Measurements from ENCODE around the gene MT4.

The MT4 gene

GRCh38 chr16:56589141-56590039, 24.5 kb downstream of the MT4 start, which contains the start of gene MT3:
MT3 (plus strand) TSS chr16:56589528; CDS start chr16:56589591, 63 bp downstream.
- TF ChIP-seq, protein P1, sequence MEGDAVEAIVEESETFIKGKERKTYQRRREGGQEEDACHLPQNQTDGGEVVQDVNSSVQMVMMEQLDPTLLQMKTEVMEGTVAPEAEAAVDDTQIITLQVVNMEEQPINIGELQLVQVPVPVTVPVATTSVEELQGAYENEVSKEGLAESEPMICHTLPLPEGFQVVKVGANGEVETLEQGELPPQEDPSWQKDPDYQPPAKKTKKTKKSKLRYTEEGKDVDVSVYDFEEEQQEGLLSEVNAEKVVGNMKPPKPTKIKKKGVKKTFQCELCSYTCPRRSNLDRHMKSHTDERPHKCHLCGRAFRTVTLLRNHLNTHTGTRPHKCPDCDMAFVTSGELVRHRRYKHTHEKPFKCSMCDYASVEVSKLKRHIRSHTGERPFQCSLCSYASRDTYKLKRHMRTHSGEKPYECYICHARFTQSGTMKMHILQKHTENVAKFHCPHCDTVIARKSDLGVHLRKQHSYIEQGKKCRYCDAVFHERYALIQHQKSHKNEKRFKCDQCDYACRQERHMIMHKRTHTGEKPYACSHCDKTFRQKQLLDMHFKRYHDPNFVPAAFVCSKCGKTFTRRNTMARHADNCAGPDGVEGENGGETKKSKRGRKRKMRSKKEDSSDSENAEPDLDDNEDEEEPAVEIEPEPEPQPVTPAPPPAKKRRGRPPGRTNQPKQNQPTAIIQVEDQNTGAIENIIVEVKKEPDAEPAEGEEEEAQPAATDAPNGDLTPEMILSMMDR (IDR thresholded peaks at IDR 0.05; ENCODE audit: insufficient read depth, low read depth, low read length, missing control alignments), result no peak
- H3K4me3 ChIP-seq (ENCODE audit: low read depth, low read length), result no peak within 1 kb of the TSS
- no peak for DNase-seq (ENCODE audit: low read depth)

DNA sequence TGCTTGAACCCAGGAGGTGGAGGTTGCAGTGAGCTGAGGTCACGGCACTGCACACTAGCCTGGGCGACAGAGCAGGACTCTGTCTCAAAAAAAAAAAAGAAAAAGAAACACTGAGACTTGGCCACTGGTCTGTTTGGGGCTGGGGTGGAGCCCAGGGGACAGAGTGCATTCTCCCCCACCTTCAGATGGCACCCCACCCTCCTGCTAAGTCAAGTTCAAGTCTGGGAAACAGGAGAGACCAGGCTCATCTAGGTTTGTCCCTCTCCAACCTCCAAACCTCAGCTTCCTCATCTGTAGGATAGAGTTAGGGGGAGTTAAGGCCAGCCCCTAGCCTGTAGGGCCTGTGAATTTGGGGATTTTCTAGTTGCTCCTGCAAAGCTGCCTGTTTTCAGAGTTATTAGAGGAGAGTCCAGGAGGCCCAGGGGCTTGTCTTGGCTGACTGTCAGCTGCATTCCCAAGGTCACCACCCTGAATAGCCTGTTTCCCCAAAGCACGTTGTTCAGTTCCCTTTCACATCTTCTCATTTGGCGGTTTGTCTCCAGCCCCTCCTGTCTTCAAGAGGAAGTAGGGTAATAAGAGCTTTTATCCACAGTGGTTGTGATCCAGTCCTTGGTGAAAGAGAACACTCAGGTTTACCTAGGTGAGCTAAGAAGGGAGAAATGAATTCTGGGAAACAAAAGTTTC, 26.6 kb downstream of the MT4 start:
- no peak overlapping the region for H3K4me3 ChIP-seq (ENCODE audit: low read depth, low read length)
- TF ChIP-seq, protein P1 (IDR thresholded peaks at IDR 0.05; ENCODE audit: insufficient read depth, low read depth, low read length, missing control alignments), result no peak
- no peak for DNase-seq (ENCODE audit: low read depth)

DNA sequence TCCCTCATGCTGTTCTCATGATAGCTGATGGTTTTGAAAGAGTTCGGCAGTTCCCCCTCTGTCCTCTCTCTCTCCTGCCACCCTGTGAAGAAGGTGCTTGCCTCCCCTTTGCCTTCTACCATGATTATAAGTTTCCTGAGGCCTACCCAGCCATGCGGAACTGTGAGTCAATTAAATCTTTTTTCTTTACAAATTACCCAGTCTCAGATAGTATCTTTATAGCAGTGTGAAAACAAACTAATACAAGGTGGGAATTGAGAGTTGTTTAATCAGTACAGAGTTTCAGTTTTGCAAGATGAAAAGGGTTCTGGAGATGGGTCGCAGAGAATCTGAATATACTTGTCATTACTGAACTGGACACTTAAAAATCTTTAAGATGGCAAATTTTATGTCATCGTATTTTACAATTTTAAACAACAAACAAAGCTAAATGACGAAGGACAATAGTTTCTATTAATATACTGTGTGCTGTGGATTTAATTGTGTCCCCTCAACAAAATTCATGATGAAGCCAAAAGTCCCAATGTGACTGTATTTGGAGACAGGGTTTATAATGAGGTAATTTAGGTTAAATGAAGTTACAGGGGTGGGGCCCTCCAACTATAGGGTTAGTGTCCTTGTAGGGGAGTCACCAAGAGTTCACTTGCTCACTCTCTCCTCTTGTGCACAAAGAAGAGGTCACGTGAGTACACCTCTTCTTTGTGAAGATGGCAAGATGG, 28.9 kb downstream of the MT4 start:
- no peak overlapping the region for H3K4me3 ChIP-seq (ENCODE audit: low read depth, low read length)
- DNase-seq (ENCODE audit: low read depth), result no peak
- TF ChIP-seq, protein P1 (IDR thresholded peaks at IDR 0.05; ENCODE audit: insufficient read depth, low read depth, low read length, missing control alignments), result no peak

DNA sequence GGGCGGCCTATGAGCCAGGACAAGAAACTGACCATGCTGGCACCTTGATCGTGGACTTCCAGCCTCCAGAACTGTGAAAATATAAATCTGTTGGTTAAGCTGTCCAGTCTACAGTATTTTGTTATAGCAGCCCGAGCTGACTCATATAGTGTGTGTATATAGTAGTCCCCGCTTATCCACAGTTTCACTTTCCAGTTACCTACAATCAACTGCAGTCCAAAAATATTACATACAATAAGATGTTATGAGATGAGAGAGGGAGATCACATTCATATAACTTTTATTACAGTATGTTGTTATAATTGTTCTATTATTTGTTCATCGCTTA, 29.4 kb downstream of the MT4 start:
- no peak overlapping the region for H3K4me3 ChIP-seq (ENCODE audit: low read depth, low read length)
- DNase-seq (ENCODE audit: low read depth), result no peak
- TF ChIP-seq, protein P1 (IDR thresholded peaks at IDR 0.05; ENCODE audit: insufficient read depth, low read depth, low read length, missing control alignments), result no peak

DNA sequence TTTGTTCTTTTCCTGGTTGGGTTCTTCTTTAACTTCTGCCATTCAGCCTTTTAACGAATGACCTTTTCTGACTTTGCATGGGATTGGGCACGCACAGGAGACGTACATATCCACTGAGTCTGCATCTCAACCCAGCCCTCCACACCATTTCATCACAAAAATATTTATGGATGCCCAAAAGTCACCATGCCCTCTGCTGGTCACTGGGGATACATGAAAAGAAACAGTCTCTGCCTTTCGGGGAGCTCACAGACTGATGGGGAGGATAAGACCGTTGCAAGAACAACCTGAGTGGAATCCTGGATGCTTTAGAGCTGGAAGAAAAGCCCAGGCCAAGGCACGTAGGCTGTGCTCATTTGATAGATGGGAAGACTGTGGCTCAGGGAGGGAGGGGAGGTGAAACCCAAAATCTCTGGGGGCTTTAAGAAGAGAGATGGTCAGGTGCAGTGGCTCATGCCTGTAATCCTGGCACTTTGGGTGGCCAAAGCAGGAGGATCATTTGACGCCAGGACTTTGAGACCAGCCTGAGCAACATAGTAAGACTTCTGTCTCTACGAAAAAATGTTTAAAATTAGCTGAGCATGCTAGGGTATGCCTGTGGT, 35.6 kb downstream of the MT4 start:
- TF ChIP-seq, protein P1 (IDR thresholded peaks at IDR 0.05; ENCODE audit: insufficient read depth, low read depth, low read length, missing control alignments), result peak; percentile 61
- peak; percentile 51 for DNase-seq (ENCODE audit: low read depth)
- H3K4me3 ChIP-seq (ENCODE audit: low read depth, low read length), result no peak overlapping the region

DNA sequence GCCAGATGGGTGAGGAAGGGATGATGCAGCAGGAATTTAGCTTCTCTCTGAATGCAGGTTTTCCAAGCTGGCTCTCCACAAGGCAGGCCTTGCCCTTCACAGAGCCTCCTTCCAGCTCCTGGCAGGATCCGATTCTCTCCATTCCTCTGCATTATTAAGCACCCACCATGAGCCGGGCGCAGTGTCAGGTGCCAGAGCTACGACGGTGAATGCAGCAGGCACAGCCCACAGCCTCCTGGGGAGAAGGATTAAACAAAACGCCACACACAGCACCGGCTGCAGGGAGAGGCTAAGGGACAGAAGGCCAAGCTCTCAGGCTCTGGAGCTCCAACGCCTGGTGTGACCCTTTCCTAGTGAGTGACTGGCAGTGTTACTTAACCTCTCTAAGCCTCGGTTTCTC, 36.5 kb downstream of the MT4 start:
- DNase-seq (ENCODE audit: low read depth), result no peak
- TF ChIP-seq, protein P1 (IDR thresholded peaks at IDR 0.05; ENCODE audit: insufficient read depth, low read depth, low read length, missing control alignments), result no peak
- no peak overlapping the region for H3K4me3 ChIP-seq (ENCODE audit: low read depth, low read length)

All from GM12865 (cell line).